GM21367 (cell line): ENCODE data around the gene BCAS4.
A peak's percentile ranks its signal among the peaks of the same experiment; 100 is the strongest.
"Not testable (repeated sequence)": the region's sequence is repeated elsewhere in the genome, so short reads cannot be mapped to it uniquely, and the experiment has no call there.

Experiments used
- ATAC-seq: cut with Tn5 transposase; IDR thresholded peaks from one replicate; pipeline ENCODE4 v1.9.1; 2021; ENCODE audit not compliant: unreplicated experiment

BCAS4 gene

GRCh38 chr20:50771419-50772080 lies 23.3 kb upstream of the BCAS4 start:
- not testable (repeated sequence) for ATAC-seq

GRCh38 chr20:50772420-50773185 lies 22.3 kb upstream of the BCAS4 start:
- no peak for ATAC-seq

- no peak for ATAC-seq
These were observed 20.3 kb upstream of the BCAS4 start for GRCh38 chr20:50774515-50774914.

- ATAC-seq = no peak
These were observed 18.6 kb upstream of the BCAS4 start for GRCh38 chr20:50776122-50776817.

GRCh38 chr20:50777373-50777772 lies 17.5 kb upstream of the BCAS4 start:
- ATAC-seq = no peak

GRCh38 chr20:50778994-50779393 lies 15.9 kb upstream of the BCAS4 start:
- not testable (repeated sequence) for ATAC-seq

GRCh38 chr20:50783390-50783789 lies 11.5 kb upstream of the BCAS4 start:
- no peak for ATAC-seq

GRCh38 chr20:50783903-50784302 lies 11.0 kb upstream of the BCAS4 start:
- no peak for ATAC-seq

GRCh38 chr20:50784464-50784863 lies 10.4 kb upstream of the BCAS4 start:
- no peak for ATAC-seq

- no peak for ATAC-seq
These were observed 8.2 kb upstream of the BCAS4 start for GRCh38 chr20:50786703-50787102.

GRCh38 chr20:50787181-50787580 lies 7.7 kb upstream of the BCAS4 start:
- no peak for ATAC-seq

- ATAC-seq = no peak
These were observed 6.5 kb upstream of the BCAS4 start for GRCh38 chr20:50788045-50788991.

- no peak for ATAC-seq
These were observed 4.8 kb upstream of the BCAS4 start for GRCh38 chr20:50789968-50790650.

- ATAC-seq = peak; percentile 44
These were observed 4.1 kb upstream of the BCAS4 start for GRCh38 chr20:50790651-50791277.

- no peak for ATAC-seq
These were observed 1.9 kb upstream of the BCAS4 start for GRCh38 chr20:50792708-50793574.

GRCh38 chr20:50793575-50794016 lies 1.3 kb upstream of the BCAS4 start:
- not testable (repeated sequence) for ATAC-seq

- no peak for ATAC-seq
These were observed 548 bp upstream of the BCAS4 start for GRCh38 chr20:50794181-50794845.

GRCh38 chr20:50797142-50797541 lies 2.3 kb downstream of the BCAS4 start:
- no peak for ATAC-seq
